IPS-18c (cell line): ENCODE results near the gene DAGLA.
A peak's percentile ranks its signal among the peaks of the same experiment; 100 is the strongest.

ENCODE experiments used
- H3K4me3 ChIP-seq: 2 replicates; pipeline ENCODE4 v1.7.0; 2013; ENCODE audit warnings: low read depth, mild to moderate bottlenecking, low read length, moderate library complexity; ENCODE audit not compliant: insufficient read depth
- H3K9me3 ChIP-seq: one replicate; pipeline ENCODE4 v1.6.1; 2013; ENCODE audit warnings: mild to moderate bottlenecking, low read length, moderate library complexity; ENCODE audit not compliant: control insufficient read depth, insufficient read depth

The DAGLA gene

GRCh38 chr11:61712846-61713245, 32.7 kb downstream of the DAGLA start:
- no peak overlapping the region for H3K4me3 ChIP-seq

GRCh38 chr11:61713464-61713863, 33.3 kb downstream of the DAGLA start:
- Histone ChIP-seq H3K4me3 (no peak overlapping the region), H3K9me3 (no peaks in the 10 kb centered on the region)

More at GRCh38 chr11:61712846-61713245, 32.7 kb downstream of the DAGLA start:
- H3K9me3 ChIP-seq: no peaks in the 10 kb centered on the region

- Histone ChIP-seq H3K9me3 (no peaks in the 10 kb centered on the region), H3K4me3 (no peak overlapping the region)
These were observed 33.7 kb downstream of the DAGLA start for GRCh38 chr11:61713906-61714305.

- Histone ChIP-seq H3K4me3 (no peak overlapping the region), H3K9me3 (no peaks in the 10 kb centered on the region)
These were observed 34.1 kb downstream of the DAGLA start for GRCh38 chr11:61714316-61714715.

GRCh38 chr11:61714916-61715315, 34.7 kb downstream of the DAGLA start:
- Histone ChIP-seq H3K9me3 (no peaks in the 10 kb centered on the region), H3K4me3 (no peak overlapping the region)

GRCh38 chr11:61715867-61716266, 35.7 kb downstream of the DAGLA start:
- H3K4me3 ChIP-seq: no peak overlapping the region
- no peaks in the 10 kb centered on the region for H3K9me3 ChIP-seq

- Histone ChIP-seq H3K4me3 (no peak overlapping the region), H3K9me3 (no peaks in the 10 kb centered on the region)
These were observed 36.5 kb downstream of the DAGLA start for GRCh38 chr11:61716478-61717285.

GRCh38 chr11:61717286-61718033, 37.3 kb downstream of the DAGLA start:
- Histone ChIP-seq H3K4me3 (peak overlapping the region; percentile 0; the same call in 1 of the 2 replicates), H3K9me3 (no peaks in the 10 kb centered on the region)

GRCh38 chr11:61718046-61718531, 37.9 kb downstream of the DAGLA start:
- H3K9me3 ChIP-seq: no peaks in the 10 kb centered on the region
- H3K4me3 ChIP-seq: peak overlapping the region; percentile 0; the same call in 1 of the 2 replicates

- Histone ChIP-seq H3K4me3 (peak overlapping the region; percentile 47), H3K9me3 (no peaks in the 10 kb centered on the region)
These were observed 38.6 kb downstream of the DAGLA start for GRCh38 chr11:61718621-61719302.

- Histone ChIP-seq H3K9me3 (peaks cover 3% of the 10 kb centered on the region), H3K4me3 (no peak overlapping the region)
These were observed 39.8 kb downstream of the DAGLA start for GRCh38 chr11:61719978-61720377.

GRCh38 chr11:61720597-61720996, 40.4 kb downstream of the DAGLA start:
- Histone ChIP-seq H3K4me3 (no peak overlapping the region), H3K9me3 (peaks cover 3% of the 10 kb centered on the region)

- peaks cover 3% of the 10 kb centered on the region for H3K9me3 ChIP-seq
- H3K4me3 ChIP-seq: no peak overlapping the region
These were observed 44.2 kb downstream of the DAGLA start for GRCh38 chr11:61724437-61724836.

- Histone ChIP-seq H3K4me3 (no peak overlapping the region), H3K9me3 (peaks cover 3% of the 10 kb centered on the region)
These were observed 45.6 kb downstream of the DAGLA start for GRCh38 chr11:61725781-61726231.

GRCh38 chr11:61726775-61727174, 46.6 kb downstream of the DAGLA start:
- H3K9me3 ChIP-seq: peaks cover 3% of the 10 kb centered on the region
- no peak overlapping the region for H3K4me3 ChIP-seq

- no peak overlapping the region for H3K4me3 ChIP-seq
These were observed 47.2 kb downstream of the DAGLA start for GRCh38 chr11:61727401-61727811.

More at GRCh38 chr11:61727401-61727811, 47.2 kb downstream of the DAGLA start:
- H3K9me3 ChIP-seq: peaks cover 3% of the 10 kb centered on the region
